ENCODE data around the gene PRDX2.

Gene PRDX2

GRCh38 chr19:12792051-12792852 is 9.3 kb downstream of the PRDX2 start:
- no peak for DNase-seq

DNA sequence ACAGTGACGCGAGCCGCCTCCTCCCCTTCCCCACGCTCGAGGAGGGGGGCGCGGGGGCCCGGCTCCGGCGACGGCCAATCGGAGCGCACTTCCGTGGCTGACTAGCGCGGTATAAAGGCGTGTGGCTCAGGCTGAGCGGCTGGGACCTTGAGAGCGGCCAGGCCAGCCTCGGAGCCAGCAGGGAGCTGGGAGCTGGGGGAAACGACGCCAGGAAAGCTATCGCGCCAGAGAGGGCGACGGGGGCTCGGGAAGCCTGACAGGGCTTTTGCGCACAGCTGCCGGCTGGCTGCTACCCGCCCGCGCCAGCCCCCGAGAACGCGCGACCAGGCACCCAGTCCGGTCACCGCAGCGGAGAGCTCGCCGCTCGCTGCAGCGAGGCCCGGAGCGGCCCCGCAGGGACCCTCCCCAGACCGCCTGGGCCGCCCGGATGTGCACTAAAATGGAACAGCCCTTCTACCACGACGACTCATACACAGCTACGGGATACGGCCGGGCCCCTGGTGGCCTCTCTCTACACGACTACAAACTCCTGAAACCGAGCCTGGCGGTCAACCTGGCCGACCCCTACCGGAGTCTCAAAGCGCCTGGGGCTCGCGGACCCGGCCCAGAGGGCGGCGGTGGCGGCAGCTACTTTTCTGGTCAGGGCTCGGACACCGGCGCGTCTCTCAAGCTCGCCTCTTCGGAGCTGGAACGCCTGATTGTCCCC is 10.1 kb downstream of the PRDX2 start, which contains the start of gene JUNB:
TSS of gene JUNB (plus strand) at position 142 of the 706 bp plus-strand sequence. CDS start at position 428, 286 bp downstream.
- DNase-seq, result peak; percentile 70

DNA sequence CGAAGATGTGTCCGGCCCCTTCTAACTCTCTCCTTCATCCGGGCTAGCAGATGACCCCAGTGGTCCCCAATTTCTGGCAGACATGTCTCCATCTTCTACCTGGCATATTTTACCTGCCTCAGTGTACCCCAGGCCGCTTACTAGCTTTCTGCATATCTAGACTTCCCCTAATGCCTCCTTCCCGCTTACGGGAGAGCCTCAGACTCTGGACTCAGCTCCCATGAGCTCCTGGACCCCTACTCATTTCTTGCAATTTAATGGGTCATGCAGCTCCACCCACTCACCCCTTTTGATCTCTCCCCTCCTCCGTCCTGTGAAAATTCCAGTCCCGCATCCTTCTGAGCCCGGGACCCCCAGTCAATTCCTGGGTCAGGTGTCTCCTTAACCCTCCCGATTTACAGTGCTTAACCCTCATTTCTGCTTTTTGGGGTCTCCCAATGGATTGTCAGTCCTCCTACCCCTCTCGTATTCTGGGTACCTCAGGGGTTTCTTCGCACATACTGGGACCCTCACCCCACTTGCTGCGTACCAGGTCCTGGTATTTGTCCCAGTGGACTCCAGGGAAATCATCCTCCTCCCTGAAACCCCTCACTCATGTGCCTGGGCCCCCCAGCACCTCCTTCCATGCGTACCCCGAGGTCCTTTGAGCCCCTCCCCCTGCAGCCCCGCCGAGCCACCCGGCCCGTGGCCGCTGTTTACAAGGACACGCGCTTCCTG is 10.8 kb downstream of the PRDX2 start:
- no peak for DNase-seq

DNA sequence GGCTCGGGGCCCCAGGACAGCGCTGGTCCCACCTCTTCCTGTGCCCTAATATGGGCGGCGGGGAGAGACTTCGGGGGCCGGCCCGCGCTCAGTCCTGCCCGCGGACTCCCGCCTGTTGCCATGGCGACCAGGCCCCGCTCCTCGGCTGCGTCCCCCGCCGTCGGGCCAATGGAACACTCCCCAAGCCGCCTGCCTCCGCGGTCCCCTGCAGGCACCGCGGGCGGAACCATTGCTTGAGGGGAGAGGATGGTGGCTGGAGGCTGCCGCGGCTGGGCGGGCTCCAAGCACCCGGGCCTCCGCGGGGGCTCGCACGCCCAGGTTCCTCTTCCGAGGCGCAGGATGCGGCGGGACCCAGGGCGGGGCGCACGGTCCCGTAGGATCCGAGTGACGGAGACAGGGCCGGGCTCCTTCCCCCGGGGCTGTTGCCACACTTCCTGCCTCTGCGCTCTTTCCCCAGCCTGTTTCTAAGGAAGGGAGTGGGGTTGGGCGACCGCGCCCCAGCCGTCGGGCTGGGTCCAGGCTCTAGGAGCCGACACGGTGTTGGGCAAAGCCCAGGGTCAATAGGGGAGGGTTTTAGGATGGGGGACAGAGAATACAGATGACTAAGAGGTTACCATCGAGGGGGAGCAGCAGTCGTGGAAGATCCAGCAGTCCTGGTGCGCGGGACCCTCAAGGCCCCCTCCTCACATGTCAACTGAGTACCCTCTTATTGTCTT is 11.5 kb downstream of the PRDX2 start:
- DNase-seq, result peak; percentile 82

- DNase-seq, result no peak
Observed at GRCh38 chr19:12789098-12789903, 12.3 kb downstream of the PRDX2 start.

DNA sequence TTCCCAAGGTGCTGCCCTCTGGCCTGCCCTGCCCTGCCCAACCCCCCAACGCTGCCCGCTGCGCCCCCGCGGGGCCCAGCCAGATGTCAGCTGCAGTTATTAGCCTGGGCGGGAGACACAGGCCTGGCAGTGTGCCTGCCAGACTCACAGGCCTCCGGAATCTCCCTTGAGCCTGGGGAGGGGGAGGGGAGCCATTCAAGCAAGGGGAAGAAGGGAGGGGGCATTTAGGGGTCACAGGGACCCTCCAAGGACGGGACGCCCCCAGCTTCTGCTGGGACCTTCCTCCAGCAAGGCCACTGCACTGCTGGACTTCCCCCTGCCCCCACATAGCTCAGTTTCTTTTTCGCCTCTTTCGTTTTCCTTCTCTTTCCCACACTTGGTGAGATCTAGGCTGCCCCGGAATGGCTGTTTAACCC is 12.9 kb downstream of the PRDX2 start:
- DNase-seq, result peak; percentile 25

DNA sequence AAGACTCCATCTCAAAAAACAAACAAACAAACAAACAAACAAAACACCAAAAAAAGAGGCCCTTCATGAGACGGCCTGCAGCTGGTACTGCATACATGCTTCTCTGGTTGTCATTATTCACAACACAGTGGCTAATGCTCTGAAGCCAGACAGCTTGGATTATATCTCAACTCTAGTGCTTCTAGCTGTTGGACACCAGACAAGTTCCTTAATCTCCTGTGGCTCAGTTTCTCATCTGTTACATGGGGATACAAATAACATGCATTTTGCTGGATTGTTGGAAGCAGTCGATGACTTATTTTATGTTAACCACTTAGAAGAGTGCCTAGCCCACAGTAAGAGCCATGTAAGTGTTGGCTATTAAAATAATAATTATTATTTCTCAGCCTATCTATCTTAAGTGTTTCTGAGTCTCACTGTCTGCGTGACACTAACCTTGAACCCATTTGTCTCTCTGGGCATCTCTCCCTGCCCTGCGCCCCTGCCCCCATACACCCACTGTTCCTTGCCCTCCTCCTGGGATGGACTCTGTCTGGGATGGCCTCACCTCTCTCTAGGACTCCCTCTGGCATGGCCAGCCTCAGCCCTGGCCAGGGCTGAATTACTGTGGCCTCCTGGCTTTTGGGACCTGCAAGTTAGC is 13.4 kb downstream of the PRDX2 start:
- no peak for DNase-seq

GRCh38 chr19:12787458-12787857 is 14.1 kb downstream of the PRDX2 start:
- no peak for DNase-seq

DNA sequence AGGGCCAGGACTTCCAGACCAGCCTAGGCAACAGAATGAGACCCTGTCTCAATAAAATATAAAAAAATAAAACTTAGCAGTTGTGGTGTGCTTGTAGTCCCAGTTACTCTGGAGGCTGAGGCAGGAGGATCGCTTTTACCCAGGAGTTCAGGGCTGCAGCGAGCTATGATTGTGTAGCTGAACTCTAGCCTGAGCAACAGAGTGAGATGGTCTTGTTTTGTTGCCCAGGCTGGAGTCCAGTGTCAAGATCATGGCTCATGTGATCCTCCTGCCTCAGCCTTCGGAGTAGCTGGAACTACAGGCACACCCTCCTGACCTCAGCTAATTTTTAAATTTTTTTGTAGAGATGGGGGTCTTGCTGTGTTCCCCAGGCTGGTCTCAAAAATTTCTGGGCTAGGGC is 14.6 kb downstream of the PRDX2 start:
- no peak for DNase-seq

DNA sequence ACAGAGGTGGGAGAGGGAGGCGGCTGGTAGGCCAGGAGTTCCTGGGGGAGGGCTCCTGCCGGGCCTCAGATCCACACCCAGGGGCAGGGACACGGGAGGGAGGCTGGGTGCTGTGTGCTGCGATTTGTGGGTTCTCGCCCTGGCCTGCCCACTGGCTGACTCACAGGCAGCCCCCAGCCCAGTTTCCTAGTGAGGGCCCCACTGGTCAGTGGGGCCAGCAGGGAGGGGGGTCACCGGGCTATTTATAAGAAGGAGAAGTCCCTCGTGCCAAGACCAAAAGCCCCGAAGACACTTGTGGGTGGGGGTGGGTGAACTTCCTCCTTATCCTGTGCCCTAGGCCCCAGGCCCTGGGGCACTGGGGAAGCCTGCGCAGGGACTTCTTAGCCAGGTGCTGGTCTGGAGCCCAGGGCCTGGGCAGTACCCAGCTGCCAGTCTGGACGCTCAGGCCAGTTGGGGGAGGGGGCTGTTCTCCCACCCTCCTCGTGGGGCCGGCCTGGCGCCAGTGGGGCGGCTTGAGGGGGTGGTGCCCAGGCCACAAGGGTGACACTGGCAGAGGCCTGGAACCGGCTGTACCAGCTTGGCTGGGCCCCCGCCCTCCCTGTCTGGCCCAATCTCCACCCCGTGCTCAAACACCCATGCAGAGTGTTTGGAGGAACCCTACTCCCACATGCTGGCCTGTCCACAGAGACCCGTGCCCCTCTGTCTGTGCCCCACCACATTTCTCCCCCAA is 15.3 kb downstream of the PRDX2 start:
- no peak for DNase-seq

DNA sequence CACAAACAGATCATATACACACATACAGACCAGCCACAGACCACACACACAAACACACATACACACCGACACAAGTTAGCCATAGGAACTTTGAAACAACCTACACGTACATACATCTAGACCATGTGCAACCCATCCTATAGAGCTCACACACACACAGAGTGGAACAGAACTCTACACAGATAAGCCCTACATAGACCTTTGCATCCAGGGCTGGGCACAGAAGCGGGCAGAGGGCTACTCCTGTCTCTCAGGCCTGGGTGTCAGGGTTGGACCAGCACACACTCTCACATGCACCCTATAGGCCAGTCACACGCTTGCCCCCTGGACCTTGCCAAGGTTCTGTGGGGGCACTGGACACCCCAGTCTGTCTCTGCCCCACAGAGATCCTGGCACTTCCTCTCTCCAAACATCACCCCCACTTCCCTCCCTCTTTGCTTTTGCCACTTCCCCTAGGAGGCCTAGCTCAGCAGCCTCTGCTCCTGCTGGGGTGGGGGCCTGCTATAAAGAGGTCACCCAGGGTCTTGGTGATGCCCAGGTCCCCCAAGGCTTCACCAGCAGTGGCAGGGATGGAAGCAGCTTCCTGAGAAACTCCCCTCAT is 16.1 kb downstream of the PRDX2 start:
- no peak for DNase-seq

- DNase-seq, result no peak
Observed at GRCh38 chr19:12784871-12785430, 16.6 kb downstream of the PRDX2 start.

DNA sequence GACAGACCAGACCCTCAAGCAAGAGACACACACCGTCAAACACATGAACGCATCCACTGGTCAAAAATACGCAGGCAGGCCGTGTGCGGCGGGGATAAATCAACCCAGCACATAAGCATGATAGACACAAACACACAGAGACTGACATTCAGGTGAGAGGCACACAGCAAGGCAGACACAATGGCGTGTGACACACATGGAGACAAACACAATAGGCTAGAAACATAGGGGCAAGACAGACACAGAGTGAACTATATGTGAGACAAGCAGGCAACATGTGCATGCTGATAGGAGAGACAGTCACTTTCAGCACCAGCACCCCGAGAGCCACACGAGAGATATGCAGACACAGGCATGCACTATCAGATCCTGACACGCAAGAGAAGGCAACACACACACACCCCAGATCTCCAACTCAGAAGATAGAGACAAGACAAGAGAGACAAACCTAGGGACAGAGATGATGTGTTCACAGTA is 17.2 kb downstream of the PRDX2 start:
- no peak for DNase-seq

DNA sequence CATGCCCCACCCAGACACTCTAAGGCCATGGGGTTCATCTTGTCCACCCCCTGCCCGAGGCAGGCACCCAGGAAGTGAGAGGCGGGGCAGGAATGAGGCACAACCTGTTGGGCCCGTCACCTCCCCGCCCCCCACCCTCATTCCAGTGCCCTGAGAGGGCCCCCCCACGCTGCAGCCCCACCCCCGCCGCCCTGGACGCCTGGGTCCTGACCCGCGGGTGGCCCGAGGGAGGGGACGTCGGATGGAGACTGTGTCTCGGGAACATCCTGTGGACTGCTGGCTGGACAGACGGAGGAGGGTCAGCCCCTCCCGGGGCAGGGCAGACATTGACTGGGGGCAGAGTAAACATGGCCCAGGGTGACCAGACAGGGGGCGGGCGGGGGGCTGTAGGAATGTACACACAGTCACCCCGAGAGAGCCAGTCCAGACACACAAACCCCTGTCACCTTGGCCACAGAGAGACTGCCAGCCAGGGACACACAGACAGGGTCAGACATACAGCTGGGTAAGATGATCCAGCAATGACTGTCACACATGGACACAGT is 17.7 kb downstream of the PRDX2 start:
- no peak for DNase-seq

DNA sequence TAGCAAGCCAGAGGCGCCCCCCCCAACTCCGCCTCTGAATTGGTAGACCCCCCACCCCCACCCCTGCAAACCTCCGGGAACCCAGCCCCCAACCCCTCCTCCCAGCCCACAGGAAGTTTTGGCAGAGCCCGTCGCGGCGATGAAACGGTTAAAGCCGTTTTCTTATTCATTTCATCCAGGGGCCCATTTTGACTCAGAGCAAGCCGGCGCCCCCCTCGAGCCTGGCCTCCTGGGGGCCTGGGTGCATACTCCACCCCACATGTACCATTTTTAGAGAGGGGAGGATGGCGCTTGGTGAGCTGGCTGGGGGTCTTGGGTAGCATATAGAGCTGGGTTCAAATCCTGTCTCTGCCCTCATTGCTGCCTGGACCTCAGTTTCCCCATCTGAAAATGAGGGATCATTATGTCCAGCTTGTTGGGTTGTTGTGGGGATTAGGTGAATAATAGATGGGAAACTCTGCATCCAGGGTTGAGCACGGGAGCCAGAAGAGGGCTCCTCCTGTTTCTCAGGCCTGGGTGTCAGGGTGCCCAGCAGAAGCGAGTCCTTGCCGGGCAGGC is 18.2 kb downstream of the PRDX2 start:
- DNase-seq, result no peak

- peak; percentile 46 for DNase-seq
Observed at GRCh38 chr19:12782424-12783290, 18.9 kb downstream of the PRDX2 start.

DNA sequence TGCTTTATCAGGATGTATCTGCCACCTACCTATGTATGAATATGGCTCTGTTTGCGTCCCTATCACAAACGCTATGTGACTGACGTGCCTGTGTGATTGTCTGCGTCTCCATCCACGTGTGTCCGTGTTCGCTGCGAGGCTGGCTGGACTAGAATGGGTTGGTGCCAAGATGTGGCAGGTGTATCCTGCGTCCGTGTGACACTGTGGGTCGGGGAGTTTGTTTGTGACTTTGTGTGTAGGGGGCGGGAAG is 19.5 kb downstream of the PRDX2 start:
- no peak for DNase-seq

DNA sequence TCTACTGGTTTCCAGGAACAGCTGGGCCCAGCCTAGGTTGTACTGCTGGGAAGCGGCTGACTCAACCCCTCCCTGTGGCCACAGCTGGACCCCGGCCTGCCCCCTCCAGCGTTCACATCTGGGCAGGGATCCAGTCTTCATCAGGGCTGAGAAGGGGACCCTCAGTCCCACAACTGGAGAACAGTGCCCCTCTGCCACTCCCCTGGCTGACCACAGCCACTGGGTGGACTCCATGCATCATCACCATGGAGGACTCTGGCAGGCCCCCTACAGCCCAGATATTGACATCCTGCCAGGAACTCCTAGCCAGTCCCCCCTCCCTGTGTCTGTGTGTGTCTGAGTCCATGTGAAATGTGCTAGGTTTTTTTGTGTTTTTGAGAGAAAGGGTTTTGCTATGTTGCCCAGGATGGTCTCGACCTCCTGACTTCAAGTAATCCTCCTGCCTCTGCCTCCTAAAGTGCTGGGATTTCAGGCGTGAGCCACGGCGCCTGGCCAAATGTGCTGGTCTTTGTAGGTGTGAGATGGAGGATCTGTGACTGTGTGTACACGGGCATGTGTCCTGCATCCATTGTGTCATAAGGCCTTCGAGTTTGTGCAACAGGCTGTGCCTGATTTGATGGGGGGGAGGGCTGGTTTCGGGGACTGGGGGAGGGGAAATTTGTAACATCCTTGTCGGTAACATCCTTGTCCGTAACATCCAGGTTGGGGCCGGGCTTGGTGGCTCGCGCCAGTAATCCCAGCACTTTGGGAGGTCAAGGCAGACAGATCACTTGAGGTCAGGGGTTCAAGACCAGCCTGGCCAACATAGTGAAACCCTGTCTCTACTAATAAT is 22.2 kb downstream of the PRDX2 start:
- no peak for DNase-seq

Data from NCI-H2227 treated with DMSO at 0.1 percent for 48 hours (cell line).